Panc1 (cell line): ENCODE measurements around the gene COL13A1. TPM values are rescaled to one million over a fixed set of nuclear protein-coding genes. Genes with fewer than 3 reads are reported as not detected.

Experiments
- ATAC-seq: fragments of 200-7000 bp; cut with Tn5 transposase; 2 replicates; pipeline ENCODE4 v1.9.1; 2020; ENCODE audit warnings: mild to moderate bottlenecking, moderate library complexity
- BruUV-seq: library from RNA; stranded (reverse); fragments of 400-500 nt; replicated peaks from 2 replicates; lab custom pipeline; 2021; lab: Mats Ljungman, UMichigan
- CTCF ChIA-PET: fragments of 300-600 bp; sonication (Branson Sonifier 250); formaldehyde crosslinking; loops from one replicate; lab custom pipeline; 2022; ENCODE audit warnings: antibody characterized with exemption; lab: Charles Lee
- POLR2A ChIA-PET: fragments of 300-600 bp; sonication (Branson Sonifier 250); formaldehyde crosslinking; loops from one replicate; lab custom pipeline; 2022; ENCODE audit warnings: antibody characterized with exemption; lab: Charles Lee
- DNase-seq: peaks from one replicate; pipeline ENCODE4 v3.0.0-alpha.2; 2010; ENCODE audit warnings: low read depth, low spot score
- H3K27ac ChIP-seq: 2 replicates; pipeline ENCODE4 v1.5.1; 2011; ENCODE audit warnings: mild to moderate bottlenecking, low read length, inconsistent platforms
- H3K27me3 ChIP-seq: fragments of 200-500 bp; sonication (Bioruptor generic); 2 replicates; pipeline ENCODE4 v1.6.0; 2014; ENCODE audit warnings: low read length, inconsistent platforms; ENCODE audit not compliant: control insufficient read depth, insufficient read depth
- H3K36me3 ChIP-seq: fragments of 200-500 bp; sonication (Bioruptor generic); 2 replicates; pipeline ENCODE4 v1.5.1; 2014; ENCODE audit warnings: inconsistent platforms, mild to moderate bottlenecking, low read length, moderate library complexity; ENCODE audit not compliant: control insufficient read depth, insufficient read depth
- H3K4me1 ChIP-seq: 2 replicates; pipeline ENCODE4 v1.5.1; 2011; ENCODE audit warnings: inconsistent platforms, mild to moderate bottlenecking, low read length, moderate library complexity; ENCODE audit not compliant: control insufficient read depth, insufficient read depth
- H3K4me3 ChIP-seq, 2 experiments: 2 replicates each; pipeline ENCODE4 v1.5.1; 2011 to 2012; ENCODE audit warnings: low read depth in 2 of 2, low read length in 2 of 2, mild to moderate bottlenecking in 2 of 2, inconsistent platforms in 1 of 2, moderate library complexity in 1 of 2
- H3K9me3 ChIP-seq: fragments of 200-500 bp; sonication (Bioruptor generic); 2 replicates; pipeline ENCODE4 v1.5.1; 2014; ENCODE audit warnings: low read depth, mild to moderate bottlenecking, inconsistent platforms, low read length, moderate library complexity; ENCODE audit not compliant: control insufficient read depth, insufficient read depth
- POLR2AphosphoS5 ChIP-seq: IDR thresholded peaks from 2 replicates; pipeline ENCODE4 v1.6.1; 2012; ENCODE audit warnings: mild to moderate bottlenecking, low read depth, low read length, moderate library complexity
- SIN3A ChIP-seq: IDR thresholded peaks from 2 replicates; pipeline ENCODE4 v1.6.1; 2012; ENCODE audit warnings: low read depth, mild to moderate bottlenecking, low read length, moderate library complexity, borderline replicate concordance; ENCODE audit not compliant: insufficient read depth
- TCF7L2 ChIP-seq: IDR thresholded peaks from 2 replicates; pipeline ENCODE4 v1.6.1; 2011; ENCODE audit warnings: mild to moderate bottlenecking, low read depth, low read length, inconsistent platforms
- in situ Hi-C: cut with HindIII; loops from 2 replicates; pipeline ENCODE4 v1.10.0; 2016; ENCODE audit warnings: low sequenced_read_pairs, low pct_unique_long_range_greater_than_20kb
- intact Hi-C: fragments of 100-400 bp; cut with micrococcal nuclease; formaldehyde crosslinking; loops from one replicate; pipeline ENCODE4 v1.10.0; 2022; ENCODE audit not compliant: unreplicated experiment
- total RNA-seq: library from RNA; stranded (reverse); gene quantifications from one replicate; pipeline ENCODE4 v1.2.1, GENCODE V29; 2021; ENCODE audit not compliant: unreplicated experiment
- TF ChIP-seq, protein P1 (sequence below): fragments of 450-650 bp; IDR thresholded peaks from 2 replicates; pipeline ENCODE4 v1.5.1; 2017; ENCODE audit warnings: mild to moderate bottlenecking
- TF ChIP-seq, protein P2 (sequence below), 2 experiments: IDR thresholded peaks; 2 replicates each; pipeline ENCODE4 v1.6.1; 2011 to 2012; ENCODE audit warnings: low read depth in 2 of 2, control low read depth in 1 of 2, low read length in 1 of 2, mild to moderate bottlenecking in 1 of 2, moderate library complexity in 1 of 2; ENCODE audit not compliant: insufficient read depth in 1 of 2

COL13A1 gene
- total RNA-seq, 1 experiment from 2014 or later, result 1.0 TPM

DNA sequence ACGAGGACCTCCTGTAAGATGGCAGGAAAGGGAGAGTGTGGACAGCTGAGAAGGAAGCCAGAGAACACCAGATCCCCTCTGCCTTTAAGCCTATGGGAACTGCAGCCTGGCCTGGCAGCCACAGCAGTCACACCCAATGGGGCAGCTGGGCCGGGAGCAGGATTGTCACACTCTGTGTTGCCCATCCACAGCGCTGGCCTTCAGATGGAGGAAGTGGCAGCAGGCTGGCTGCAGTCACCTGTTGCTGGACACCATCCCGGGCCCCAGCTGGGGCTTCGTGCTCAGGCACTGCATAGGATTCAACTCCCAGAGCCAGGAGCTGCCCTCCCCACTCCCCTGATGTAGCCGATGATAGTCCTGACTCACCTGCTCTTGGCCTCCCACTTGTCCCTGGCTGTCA is 114.4 kb downstream of the COL13A1 start:
- Histone ChIP-seq H3K27me3 (no peaks in the 10 kb centered on the region), H3K4me1 (no peaks in the 10 kb centered on the region), H3K9me3 (no peaks in the 10 kb centered on the region), H3K36me3 (no peaks in the 10 kb centered on the region), H3K27ac (no peak overlapping the region), H3K4me3 (no peak overlapping the region)
- intact Hi-C loops (loop anchor here (10.0 kb wide), 1 partner anchor 271 kb away; no protein-coding TSS in a partner anchor), in situ Hi-C loops (no loop called here)
- POLR2A ChIA-PET, result no interaction called here
- no peak for DNase-seq
- TF ChIP-seq, protein P1, sequence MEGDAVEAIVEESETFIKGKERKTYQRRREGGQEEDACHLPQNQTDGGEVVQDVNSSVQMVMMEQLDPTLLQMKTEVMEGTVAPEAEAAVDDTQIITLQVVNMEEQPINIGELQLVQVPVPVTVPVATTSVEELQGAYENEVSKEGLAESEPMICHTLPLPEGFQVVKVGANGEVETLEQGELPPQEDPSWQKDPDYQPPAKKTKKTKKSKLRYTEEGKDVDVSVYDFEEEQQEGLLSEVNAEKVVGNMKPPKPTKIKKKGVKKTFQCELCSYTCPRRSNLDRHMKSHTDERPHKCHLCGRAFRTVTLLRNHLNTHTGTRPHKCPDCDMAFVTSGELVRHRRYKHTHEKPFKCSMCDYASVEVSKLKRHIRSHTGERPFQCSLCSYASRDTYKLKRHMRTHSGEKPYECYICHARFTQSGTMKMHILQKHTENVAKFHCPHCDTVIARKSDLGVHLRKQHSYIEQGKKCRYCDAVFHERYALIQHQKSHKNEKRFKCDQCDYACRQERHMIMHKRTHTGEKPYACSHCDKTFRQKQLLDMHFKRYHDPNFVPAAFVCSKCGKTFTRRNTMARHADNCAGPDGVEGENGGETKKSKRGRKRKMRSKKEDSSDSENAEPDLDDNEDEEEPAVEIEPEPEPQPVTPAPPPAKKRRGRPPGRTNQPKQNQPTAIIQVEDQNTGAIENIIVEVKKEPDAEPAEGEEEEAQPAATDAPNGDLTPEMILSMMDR, result no peak
- TF ChIP-seq SIN3A (no peak), POLR2AphosphoS5 (no peak), TCF7L2 (no peak)
- TF ChIP-seq, protein P2, sequence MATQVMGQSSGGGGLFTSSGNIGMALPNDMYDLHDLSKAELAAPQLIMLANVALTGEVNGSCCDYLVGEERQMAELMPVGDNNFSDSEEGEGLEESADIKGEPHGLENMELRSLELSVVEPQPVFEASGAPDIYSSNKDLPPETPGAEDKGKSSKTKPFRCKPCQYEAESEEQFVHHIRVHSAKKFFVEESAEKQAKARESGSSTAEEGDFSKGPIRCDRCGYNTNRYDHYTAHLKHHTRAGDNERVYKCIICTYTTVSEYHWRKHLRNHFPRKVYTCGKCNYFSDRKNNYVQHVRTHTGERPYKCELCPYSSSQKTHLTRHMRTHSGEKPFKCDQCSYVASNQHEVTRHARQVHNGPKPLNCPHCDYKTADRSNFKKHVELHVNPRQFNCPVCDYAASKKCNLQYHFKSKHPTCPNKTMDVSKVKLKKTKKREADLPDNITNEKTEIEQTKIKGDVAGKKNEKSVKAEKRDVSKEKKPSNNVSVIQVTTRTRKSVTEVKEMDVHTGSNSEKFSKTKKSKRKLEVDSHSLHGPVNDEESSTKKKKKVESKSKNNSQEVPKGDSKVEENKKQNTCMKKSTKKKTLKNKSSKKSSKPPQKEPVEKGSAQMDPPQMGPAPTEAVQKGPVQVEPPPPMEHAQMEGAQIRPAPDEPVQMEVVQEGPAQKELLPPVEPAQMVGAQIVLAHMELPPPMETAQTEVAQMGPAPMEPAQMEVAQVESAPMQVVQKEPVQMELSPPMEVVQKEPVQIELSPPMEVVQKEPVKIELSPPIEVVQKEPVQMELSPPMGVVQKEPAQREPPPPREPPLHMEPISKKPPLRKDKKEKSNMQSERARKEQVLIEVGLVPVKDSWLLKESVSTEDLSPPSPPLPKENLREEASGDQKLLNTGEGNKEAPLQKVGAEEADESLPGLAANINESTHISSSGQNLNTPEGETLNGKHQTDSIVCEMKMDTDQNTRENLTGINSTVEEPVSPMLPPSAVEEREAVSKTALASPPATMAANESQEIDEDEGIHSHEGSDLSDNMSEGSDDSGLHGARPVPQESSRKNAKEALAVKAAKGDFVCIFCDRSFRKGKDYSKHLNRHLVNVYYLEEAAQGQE (IDR thresholded peaks at IDR 0.05; ENCODE audit: insufficient read depth in 1 of 2, low read depth in 2 of 2, low read length in 1 of 2), result no peak
- ATAC-seq, result no peak
- CTCF ChIA-PET, result interaction anchor here (1.7 to 2.7 kb wide), 2 partner anchors 126 to 129 kb away, joined by 4 to 22 read pairs; no protein-coding TSS in a partner anchor
- no TSS peak for BruUV-seq

DNA sequence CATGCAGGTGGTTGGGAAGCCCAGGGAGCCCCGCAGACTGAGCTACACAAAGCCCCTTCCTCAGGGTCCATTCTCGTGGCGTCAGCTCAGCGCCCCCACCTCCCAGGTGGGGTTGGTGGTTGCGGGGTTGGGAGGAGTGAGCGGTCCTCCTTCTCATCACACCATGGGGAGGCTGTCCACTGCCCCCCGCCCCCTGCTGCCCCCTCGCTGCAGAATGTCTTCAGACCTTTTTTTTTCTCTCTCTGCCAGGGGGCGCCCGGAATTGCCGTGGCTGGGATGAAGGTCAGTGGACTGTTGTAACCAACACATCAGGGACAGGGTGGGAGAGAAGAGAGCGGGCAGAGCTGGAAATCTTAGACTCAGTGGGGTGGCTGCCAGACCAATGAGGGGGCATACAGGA is 116.3 kb downstream of the COL13A1 start:
- POLR2A ChIA-PET, result no interaction called here
- DNase-seq (no peak), ATAC-seq (no peak)
- in situ Hi-C loops (no loop called here), intact Hi-C loops (loop anchor here (10.0 kb wide), 1 partner anchor 273 kb away; no protein-coding TSS in a partner anchor)
- Histone ChIP-seq H3K27ac (no peak overlapping the region), H3K4me3 (no peak overlapping the region), H3K9me3 (no peaks in the 10 kb centered on the region), H3K27me3 (no peaks in the 10 kb centered on the region), H3K36me3 (no peaks in the 10 kb centered on the region), H3K4me1 (no peaks in the 10 kb centered on the region)
- CTCF ChIA-PET, result interaction anchor here (0.6 kb wide), 2 partner anchors 56 to 68 kb away, joined by 4 to 6 read pairs; no protein-coding TSS in a partner anchor
- TF ChIP-seq TCF7L2 (no peak), POLR2AphosphoS5 (no peak), SIN3A (no peak)
- TF ChIP-seq, protein P1, result no peak
- TF ChIP-seq, protein P2 (IDR thresholded peaks at IDR 0.05; ENCODE audit: insufficient read depth in 1 of 2, low read depth in 2 of 2, low read length in 1 of 2), result no peak
- no TSS peak for BruUV-seq
